Tibial nerve (tissue), 3 donors: ENCODE results near the gene MPEG1.

Experiments used
- CTCF ChIP-seq, 5 experiments: fragments of 200-600 bp in 3 of 5; fragments of 450-650 bp in 2 of 5; sonication (generic) in 3 of 5; IDR thresholded peaks; one replicate each; pipeline ENCODE4 v1.5.1; 2016 to 2019; ENCODE audit warnings: antibody characterized with exemption in 5 of 5, mild to moderate bottlenecking in 3 of 5, moderate library complexity in 2 of 5
- POLR2A ChIP-seq, 2 donors: fragments of 450-650 bp; IDR thresholded peaks; one replicate each; pipeline ENCODE4 v1.6.1; 2017; ENCODE audit warnings: antibody characterized with exemption in 2 of 2, mild to moderate bottlenecking in 2 of 2, moderate library complexity in 2 of 2

DNA sequence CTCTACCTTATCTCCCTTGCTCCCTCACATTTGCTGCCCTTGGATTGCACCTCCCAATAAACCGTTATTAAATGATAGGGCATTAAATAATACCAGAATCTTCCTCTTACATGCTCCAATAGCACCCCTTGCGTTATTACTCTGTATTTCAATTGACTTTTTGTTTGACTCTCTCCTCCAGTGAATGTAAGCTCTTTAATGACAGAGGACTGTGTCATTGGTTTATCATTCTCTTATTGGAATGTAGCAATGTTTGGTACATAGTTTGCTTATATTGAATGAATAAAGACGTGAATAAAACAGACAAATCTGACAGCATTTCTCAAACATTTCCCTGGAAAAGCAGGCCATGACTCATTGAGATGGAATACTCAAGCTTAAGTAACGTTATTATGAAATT, 8.7 kb upstream of the MPEG1 start:
- TF ChIP-seq POLR2A (IDR thresholded peaks at IDR 0.05) (no peak), CTCF (IDR thresholded peaks at IDR 0.05) (peak in 1 of 5 experiments; percentile 11)
